ENCODE measurements around the gene UBALD2.
"Not testable (repeated sequence)": the region's sequence is repeated elsewhere in the genome, so short reads cannot be mapped to it uniquely, and the experiment has no call there.

UBALD2 gene

DNA sequence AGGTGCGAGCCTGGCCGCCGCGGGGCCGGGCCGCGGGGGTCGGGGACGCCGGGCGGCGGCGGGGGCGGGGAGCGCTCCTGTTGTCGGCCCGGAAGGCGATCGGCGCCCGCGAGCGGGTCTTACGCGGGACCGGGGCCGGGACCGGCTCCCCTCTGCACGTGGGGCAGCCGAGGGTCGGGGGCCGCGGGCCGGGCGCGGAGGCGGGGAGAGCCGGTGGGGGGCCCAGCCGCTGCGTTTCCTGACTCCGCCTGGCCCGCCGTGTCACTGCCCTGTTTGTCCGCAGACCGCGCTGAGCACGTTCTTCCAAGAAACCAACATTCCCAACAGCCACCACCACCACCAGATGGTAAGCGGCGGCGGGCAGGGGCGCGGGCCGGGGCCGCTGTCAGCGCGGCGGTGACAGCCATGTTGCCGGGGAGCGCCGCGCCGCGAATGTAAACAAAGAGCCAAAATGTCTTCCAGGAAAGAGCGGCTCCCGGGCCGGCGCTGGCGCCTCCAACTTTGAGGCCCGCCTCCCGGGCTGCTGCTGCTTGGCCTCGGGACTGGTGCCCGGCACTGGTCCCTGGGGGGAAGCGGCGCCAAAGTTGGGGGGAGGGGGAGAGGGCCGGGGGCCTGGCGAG lies 586 bp downstream of the UBALD2 start:
- H3K4me3 ChIP-seq (ENCODE audit: low read depth in 1 of 5, low read length in 5 of 5), result peak overlapping the region in 4 of 5 donors; percentile 73 to 85 (median 83)
- no peaks in the 10 kb centered on the region for H3K9me3 ChIP-seq (ENCODE audit: control insufficient read depth in 5 of 5, low read length in 5 of 5)
- peak overlapping the region; percentile 81 for H3K27ac ChIP-seq (ENCODE audit: low read depth, low read length)
- peaks cover 0 to 18% (median 11%) of the 10 kb centered on the region in 5 donors for H3K36me3 ChIP-seq (ENCODE audit: control insufficient read depth in 5 of 5, insufficient read depth in 5 of 5, low read length in 5 of 5)
- no peaks in the 10 kb centered on the region for H3K27me3 ChIP-seq (ENCODE audit: control insufficient read depth in 5 of 5, insufficient read depth in 4 of 5, low read length in 5 of 5)
- H3K9ac ChIP-seq (ENCODE audit: low read length in 5 of 5), result peak overlapping the region in 4 of 5 donors; percentile 59 to 86 (median 74)
- peaks cover 8 to 60% (median 51%) of the 10 kb centered on the region in 5 donors for H3K4me1 ChIP-seq (ENCODE audit: control insufficient read depth in 5 of 5, insufficient read depth in 5 of 5, low read length in 5 of 5)

DNA sequence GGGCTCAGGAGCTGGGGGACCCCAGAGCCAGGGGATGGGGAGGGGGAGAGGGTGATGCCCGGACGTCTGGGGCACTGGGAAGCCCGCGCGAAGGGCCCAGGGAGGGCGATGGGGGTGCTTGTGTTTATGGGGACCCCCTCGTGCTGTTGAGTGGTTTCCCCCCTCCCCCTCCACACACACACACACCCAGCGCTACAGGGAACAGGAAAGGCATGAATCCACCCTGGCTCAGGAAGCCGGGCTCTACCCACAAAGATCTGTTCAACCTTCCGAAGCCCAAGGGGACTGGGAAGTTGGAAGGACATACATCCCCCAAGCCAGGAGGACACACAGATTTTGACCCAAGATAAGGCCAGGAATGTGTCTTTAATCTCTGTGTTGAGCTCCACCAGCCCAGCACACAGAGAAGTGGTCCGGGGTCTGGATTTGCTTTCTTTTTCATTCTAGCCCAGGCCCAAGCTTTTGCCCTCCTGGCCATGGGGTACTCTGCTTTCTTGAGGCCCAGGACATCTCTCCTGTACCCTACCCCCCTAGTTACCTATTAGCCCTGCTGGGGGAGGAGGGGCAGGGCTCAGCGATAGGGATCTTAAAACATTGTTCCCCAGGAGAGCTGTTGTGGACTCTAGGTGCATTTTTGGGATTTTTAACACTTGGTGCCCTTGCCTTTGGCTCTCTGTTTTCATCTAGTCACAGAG lies 1.2 kb downstream of the UBALD2 start:
- peak overlapping the region; percentile 81 for H3K27ac ChIP-seq (ENCODE audit: low read depth, low read length)
- no peaks in the 10 kb centered on the region for H3K9me3 ChIP-seq (ENCODE audit: control insufficient read depth in 5 of 5, low read length in 5 of 5)
- no peaks in the 10 kb centered on the region for H3K27me3 ChIP-seq (ENCODE audit: control insufficient read depth in 5 of 5, insufficient read depth in 4 of 5, low read length in 5 of 5)
- H3K4me1 ChIP-seq (ENCODE audit: control insufficient read depth in 5 of 5, insufficient read depth in 5 of 5, low read length in 5 of 5), result peaks cover 8 to 66% (median 58%) of the 10 kb centered on the region in 5 donors
- H3K36me3 ChIP-seq (ENCODE audit: control insufficient read depth in 5 of 5, insufficient read depth in 5 of 5, low read length in 5 of 5), result peaks cover 0 to 21% (median 13%) of the 10 kb centered on the region in 5 donors
- peak overlapping the region; percentile 44 to 86 (median 80) for H3K9ac ChIP-seq (ENCODE audit: low read length in 5 of 5)
- peak overlapping the region; percentile 73 to 85 (median 81) for H3K4me3 ChIP-seq (ENCODE audit: low read depth in 1 of 5, low read length in 5 of 5)

DNA sequence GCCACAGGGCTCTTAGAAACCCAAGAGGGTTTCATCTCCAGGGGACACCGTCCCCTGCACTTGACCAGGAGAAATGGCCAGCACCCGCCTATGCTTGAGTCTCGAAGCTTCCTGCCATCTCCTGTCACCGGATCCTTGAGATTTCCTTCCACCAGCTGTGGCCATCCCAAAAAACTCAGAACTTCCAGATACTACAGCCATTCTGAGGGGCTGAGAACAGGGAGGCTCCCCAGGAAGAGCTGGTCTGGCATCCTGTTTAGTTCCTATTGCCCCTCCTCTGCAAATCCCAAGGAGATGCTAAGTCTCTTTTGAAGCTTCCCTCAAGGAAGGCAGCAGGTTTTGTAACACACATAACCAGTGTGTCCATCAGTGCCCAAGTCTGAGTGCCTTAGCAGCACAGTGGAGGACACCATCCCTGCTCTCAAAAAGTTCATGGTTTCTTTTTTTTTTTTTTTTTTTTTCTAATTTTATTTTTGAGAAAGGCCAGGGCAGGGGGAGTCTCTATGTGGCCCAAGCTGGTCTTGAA lies 2.0 kb downstream of the UBALD2 start:
- Histone ChIP-seq H3K9me3 (ENCODE audit: control insufficient read depth in 5 of 5, low read length in 5 of 5) (no peaks in the 10 kb centered on the region), H3K9ac (ENCODE audit: low read length in 5 of 5) (peak overlapping the region in 4 of 5 donors; percentile 59 to 86 (median 82)), H3K27me3 (ENCODE audit: control insufficient read depth in 5 of 5, insufficient read depth in 4 of 5, low read length in 5 of 5) (no peaks in the 10 kb centered on the region), H3K36me3 (ENCODE audit: control insufficient read depth in 5 of 5, insufficient read depth in 5 of 5, low read length in 5 of 5) (peaks cover 0 to 21% (median 13%) of the 10 kb centered on the region in 5 donors), H3K27ac (ENCODE audit: low read depth, low read length) (peak overlapping the region; percentile 81), H3K4me3 (ENCODE audit: low read depth in 1 of 5, low read length in 5 of 5) (peak overlapping the region; percentile 73 to 85 (median 81)), H3K4me1 (ENCODE audit: control insufficient read depth in 5 of 5, insufficient read depth in 5 of 5, low read length in 5 of 5) (peaks cover 8 to 70% (median 65%) of the 10 kb centered on the region in 5 donors)

DNA sequence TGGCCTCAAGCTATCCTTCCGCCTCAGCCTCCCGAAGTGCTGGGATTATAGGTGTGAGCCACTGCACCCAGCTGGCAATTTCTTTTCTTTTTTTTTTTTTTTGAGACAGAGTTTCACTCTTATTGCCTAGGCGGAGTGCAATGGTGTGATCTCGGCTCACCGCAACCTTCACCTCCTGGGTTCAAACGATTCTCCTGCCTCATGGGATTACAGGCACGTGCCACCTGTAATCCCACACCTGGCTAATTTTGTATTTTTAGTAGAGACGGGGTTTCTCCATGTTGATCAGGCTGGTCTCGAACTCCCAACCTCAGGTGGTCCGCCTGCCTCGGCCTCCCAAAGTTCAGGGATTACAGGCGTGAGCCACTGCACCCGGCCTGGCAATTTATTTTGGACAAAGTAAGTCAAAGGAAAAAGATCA lies 2.4 kb downstream of the UBALD2 start:
- H3K9me3 ChIP-seq (ENCODE audit: control insufficient read depth in 5 of 5, low read length in 5 of 5); H3K27me3 ChIP-seq (ENCODE audit: control insufficient read depth in 5 of 5, insufficient read depth in 4 of 5, low read length in 5 of 5); H3K4me3 ChIP-seq (ENCODE audit: low read depth in 1 of 5, low read length in 5 of 5): not testable (repeated sequence)
- H3K4me1 ChIP-seq (ENCODE audit: control insufficient read depth in 5 of 5, insufficient read depth in 5 of 5, low read length in 5 of 5), result peaks cover 8 to 70% (median 65%) of the 10 kb centered on the region in 5 donors
- H3K9ac ChIP-seq (ENCODE audit: low read length in 5 of 5), result peak overlapping the region in 2 of 5 donors; percentile 59 to 80
- peak overlapping the region; percentile 81 for H3K27ac ChIP-seq (ENCODE audit: low read depth, low read length)
- H3K36me3 ChIP-seq (ENCODE audit: control insufficient read depth in 5 of 5, insufficient read depth in 5 of 5, low read length in 5 of 5), result peaks cover 0 to 21% (median 13%) of the 10 kb centered on the region in 5 donors

DNA sequence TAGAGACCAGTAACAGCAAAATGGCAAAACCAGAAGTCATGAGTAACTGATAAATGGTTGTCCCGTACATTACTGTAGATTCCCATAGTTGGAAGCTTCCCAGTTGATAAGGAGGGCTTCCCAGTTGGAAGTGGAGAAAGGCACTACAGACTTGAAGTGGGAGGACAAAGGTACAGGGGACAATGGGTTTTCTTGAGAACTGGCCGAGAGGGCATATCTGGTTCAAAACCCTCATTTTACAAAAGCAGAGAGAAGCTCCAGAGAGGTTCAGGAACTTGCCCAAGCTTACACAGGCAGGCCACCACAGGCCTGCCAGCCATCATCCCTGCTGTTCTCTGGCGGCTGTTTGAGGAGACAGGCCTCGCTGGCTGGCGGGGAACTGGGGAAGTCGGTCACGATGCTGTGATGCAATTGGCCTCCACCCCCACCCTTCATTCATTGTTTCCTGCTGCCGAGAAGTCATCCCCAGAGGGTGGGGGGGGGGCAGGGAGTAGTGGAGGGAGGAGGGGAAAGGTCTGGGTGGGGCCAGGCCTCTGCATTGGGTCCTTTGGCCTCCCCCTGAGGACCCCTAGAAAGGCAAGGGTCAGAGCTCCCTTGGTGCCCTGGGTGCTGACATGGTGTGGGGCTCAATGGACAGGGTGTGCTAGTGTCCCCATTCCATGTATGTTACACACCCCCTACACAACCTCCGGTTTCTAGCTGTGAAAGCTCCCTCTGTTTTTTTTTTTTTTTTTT lies 3.0 kb downstream of the UBALD2 start:
- H3K4me3 ChIP-seq (ENCODE audit: low read depth in 1 of 5, low read length in 5 of 5), result peak overlapping the region in 1 of 5 donors; percentile 1
- H3K9ac ChIP-seq (ENCODE audit: low read length in 5 of 5), result peak overlapping the region in 3 of 5 donors; percentile 48 to 73 (median 59)
- H3K36me3 ChIP-seq (ENCODE audit: control insufficient read depth in 5 of 5, insufficient read depth in 5 of 5, low read length in 5 of 5), result peaks cover 0 to 21% (median 13%) of the 10 kb centered on the region in 5 donors

DNA sequence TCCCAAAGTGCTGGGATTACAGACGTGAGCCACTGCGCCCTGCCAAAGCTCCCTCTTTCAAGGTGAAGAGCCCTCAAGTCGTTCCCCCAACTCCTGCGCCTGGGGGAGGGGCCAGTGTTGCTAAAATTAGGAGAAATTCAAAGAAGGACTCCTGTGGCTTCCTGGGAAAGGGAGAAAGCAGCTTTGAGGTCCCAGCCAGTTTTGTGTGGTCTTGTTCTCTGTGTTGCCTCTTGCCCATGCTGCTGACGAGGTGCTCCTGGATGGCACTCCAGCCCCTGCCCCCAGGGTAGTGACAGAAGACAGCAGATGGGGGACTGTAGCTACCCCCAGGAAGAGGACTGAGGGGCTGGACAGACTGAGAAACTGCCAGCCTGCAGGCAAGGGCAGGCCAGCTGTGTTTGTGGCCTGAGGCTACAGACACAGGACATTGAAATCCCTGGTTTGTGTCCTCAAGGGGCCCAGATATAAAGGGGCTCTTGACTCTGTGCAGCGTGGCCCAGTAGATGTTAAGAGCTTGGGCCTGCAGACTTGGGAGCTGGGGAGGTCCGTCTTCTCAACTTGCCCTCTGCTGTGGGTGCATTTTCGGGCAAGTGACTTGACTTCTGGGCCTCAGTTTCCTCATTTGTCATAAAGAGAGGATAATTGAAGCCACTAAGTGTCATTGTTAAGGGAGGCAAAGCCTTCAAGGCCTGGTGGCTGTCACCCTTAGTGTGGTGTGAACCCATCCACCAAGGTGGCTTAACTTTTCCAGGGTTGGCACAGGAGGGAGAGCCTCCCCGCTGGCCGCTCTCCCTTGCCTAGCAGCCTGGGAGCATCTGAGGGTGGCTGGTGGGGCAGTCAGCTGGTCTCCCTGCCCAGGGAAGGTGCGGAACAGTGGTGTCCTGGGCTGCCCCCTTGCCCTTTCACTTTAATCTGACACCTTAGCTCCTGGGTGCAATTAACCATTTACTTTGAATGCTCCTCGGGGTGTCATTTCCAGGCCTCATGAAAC lies 4.1 kb downstream of the UBALD2 start:
- Histone ChIP-seq H3K9me3 (ENCODE audit: control insufficient read depth in 5 of 5, low read length in 5 of 5) (no peaks in the 10 kb centered on the region), H3K27ac (ENCODE audit: low read depth, low read length) (peak overlapping the region; percentile 72), H3K4me1 (ENCODE audit: control insufficient read depth in 5 of 5, insufficient read depth in 5 of 5, low read length in 5 of 5) (peaks cover 9 to 80% (median 71%) of the 10 kb centered on the region in 5 donors), H3K27me3 (ENCODE audit: control insufficient read depth in 5 of 5, insufficient read depth in 4 of 5, low read length in 5 of 5) (no peaks in the 10 kb centered on the region), H3K4me3 (ENCODE audit: low read depth in 1 of 5, low read length in 5 of 5) (no peak overlapping the region), H3K9ac (ENCODE audit: low read length in 5 of 5) (peak overlapping the region in 1 of 5 donors; percentile 38), H3K36me3 (ENCODE audit: control insufficient read depth in 5 of 5, insufficient read depth in 5 of 5, low read length in 5 of 5) (peaks cover 0 to 21% (median 13%) of the 10 kb centered on the region in 5 donors)

More for the DNA sequence above, 3.0 kb downstream of the UBALD2 start:
- H3K27me3 ChIP-seq (ENCODE audit: control insufficient read depth in 5 of 5, insufficient read depth in 4 of 5, low read length in 5 of 5), result no peaks in the 10 kb centered on the region
- peak overlapping the region; percentile 72 for H3K27ac ChIP-seq (ENCODE audit: low read depth, low read length)
- peaks cover 8 to 70% (median 67%) of the 10 kb centered on the region in 5 donors for H3K4me1 ChIP-seq (ENCODE audit: control insufficient read depth in 5 of 5, insufficient read depth in 5 of 5, low read length in 5 of 5)
- no peaks in the 10 kb centered on the region for H3K9me3 ChIP-seq (ENCODE audit: control insufficient read depth in 5 of 5, low read length in 5 of 5)

DNA sequence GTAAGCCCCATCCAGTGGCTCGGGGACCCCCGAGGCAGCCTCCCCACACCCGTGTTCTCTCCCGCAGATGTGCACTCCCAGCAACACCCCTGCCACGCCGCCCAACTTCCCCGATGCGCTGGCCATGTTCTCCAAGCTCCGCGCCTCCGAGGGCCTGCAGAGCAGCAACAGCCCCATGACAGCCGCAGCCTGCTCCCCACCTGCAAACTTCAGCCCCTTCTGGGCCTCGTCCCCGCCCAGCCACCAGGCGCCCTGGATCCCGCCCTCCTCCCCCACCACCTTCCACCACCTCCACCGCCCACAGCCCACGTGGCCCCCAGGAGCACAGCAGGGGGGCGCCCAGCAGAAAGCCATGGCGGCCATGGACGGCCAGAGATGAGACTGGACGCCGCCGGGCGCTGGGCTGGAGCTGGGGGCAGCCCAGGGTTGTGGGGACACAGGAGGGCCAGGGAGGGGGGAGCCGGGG lies 5.0 kb downstream of the UBALD2 start:
- H3K27me3 ChIP-seq (ENCODE audit: control insufficient read depth in 5 of 5, insufficient read depth in 4 of 5, low read length in 5 of 5), result no peaks in the 10 kb centered on the region
- H3K4me3 ChIP-seq (ENCODE audit: low read depth in 1 of 5, low read length in 5 of 5), result no peak overlapping the region
- no peak overlapping the region for H3K27ac ChIP-seq (ENCODE audit: low read depth, low read length)
- H3K9me3 ChIP-seq (ENCODE audit: control insufficient read depth in 5 of 5, low read length in 5 of 5), result no peaks in the 10 kb centered on the region
- H3K36me3 ChIP-seq (ENCODE audit: control insufficient read depth in 5 of 5, insufficient read depth in 5 of 5, low read length in 5 of 5), result peaks cover 0 to 21% (median 13%) of the 10 kb centered on the region in 5 donors
- H3K4me1 ChIP-seq (ENCODE audit: control insufficient read depth in 5 of 5, insufficient read depth in 5 of 5, low read length in 5 of 5), result peaks cover 11 to 84% (median 77%) of the 10 kb centered on the region in 5 donors
- H3K9ac ChIP-seq (ENCODE audit: low read length in 5 of 5), result no peak overlapping the region

DNA sequence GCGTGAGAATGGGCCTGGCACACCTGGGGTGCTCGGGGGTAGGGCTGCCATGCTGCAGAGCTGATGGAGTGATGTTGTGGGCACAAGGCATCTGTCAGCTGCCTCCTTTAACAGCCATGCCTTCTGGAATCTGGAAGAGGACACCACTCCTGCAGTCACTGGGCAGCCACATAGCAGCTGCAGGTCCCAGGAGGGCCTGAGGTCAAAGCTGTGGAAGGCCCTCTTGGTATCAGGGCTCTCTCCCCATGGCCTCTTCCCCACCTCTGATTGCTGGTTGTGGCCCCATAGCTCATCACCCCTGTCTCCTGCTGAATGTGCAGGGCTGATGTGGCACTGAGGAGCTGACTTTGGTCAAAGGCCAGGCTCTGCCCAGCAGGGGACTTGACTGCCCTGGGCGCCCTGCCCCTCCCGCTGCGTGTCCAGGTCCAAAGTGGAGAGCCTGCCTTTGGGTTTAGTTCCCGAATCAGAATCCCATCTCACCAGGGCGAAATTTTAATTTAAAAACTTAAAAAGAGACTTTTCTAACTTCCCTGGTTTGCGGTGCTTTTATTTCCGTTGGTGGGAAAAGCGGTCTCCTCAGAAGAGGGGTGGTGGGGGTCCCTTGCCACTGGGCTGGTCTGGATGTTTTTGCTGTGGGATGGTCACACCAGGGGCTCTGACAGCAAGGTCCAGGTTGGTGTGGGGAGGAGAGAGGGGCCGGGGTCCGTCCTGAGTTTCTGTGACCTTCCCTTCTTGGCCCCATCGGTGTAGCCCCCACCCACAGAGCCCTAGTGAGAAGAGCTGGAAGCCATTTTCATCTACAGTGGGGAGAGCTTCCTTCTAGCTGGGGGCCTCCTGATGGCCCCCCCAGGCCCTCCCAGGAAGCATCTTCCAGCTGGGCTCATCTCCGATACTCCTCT lies 5.9 kb downstream of the UBALD2 start:
- peak overlapping the region in 2 of 5 donors; percentile 24 to 53 for H3K4me3 ChIP-seq (ENCODE audit: low read depth in 1 of 5, low read length in 5 of 5)
- no peaks in the 10 kb centered on the region for H3K9me3 ChIP-seq (ENCODE audit: control insufficient read depth in 5 of 5, low read length in 5 of 5)

More for the DNA sequence above, 5.9 kb downstream of the UBALD2 start:
- peaks cover 0 to 21% (median 13%) of the 10 kb centered on the region in 5 donors for H3K36me3 ChIP-seq (ENCODE audit: control insufficient read depth in 5 of 5, insufficient read depth in 5 of 5, low read length in 5 of 5)
- peak overlapping the region in 3 of 5 donors; percentile 19 to 48 (median 39) for H3K9ac ChIP-seq (ENCODE audit: low read length in 5 of 5)
- peaks cover 11 to 89% (median 79%) of the 10 kb centered on the region in 5 donors for H3K4me1 ChIP-seq (ENCODE audit: control insufficient read depth in 5 of 5, insufficient read depth in 5 of 5, low read length in 5 of 5)
- H3K27me3 ChIP-seq (ENCODE audit: control insufficient read depth in 5 of 5, insufficient read depth in 4 of 5, low read length in 5 of 5), result no peaks in the 10 kb centered on the region
- H3K27ac ChIP-seq (ENCODE audit: low read depth, low read length), result no peak overlapping the region

Data from subcutaneous abdominal adipose tissue (tissue), 5 donors.